H1 (cell line): ENCODE data around the gene FAM193B. TPM values are rescaled to one million over a fixed set of nuclear protein-coding genes. Genes with fewer than 3 reads are reported as not detected.

Experiments
- CTCF ChIA-PET: fragments of 300-600 bp; sonication (Branson Sonifier 250); formaldehyde crosslinking; loops from one replicate; lab custom pipeline; 2021; ENCODE audit not compliant: partially characterized antibody; lab: Charles Lee
- POLR2A ChIA-PET: fragments of 300-600 bp; sonication (Branson Sonifier 250); formaldehyde crosslinking; loops from one replicate; lab custom pipeline; 2021; ENCODE audit warnings: inconsistent platforms; ENCODE audit not compliant: partially characterized antibody; lab: Charles Lee
- DNase-seq, 2 experiments: peaks; one replicate each; pipeline versions ENCODE4 v3.0.0 to v3.0.0-alpha.2; 2010 to 2022; ENCODE audit warnings: low spot score in 2 of 2, low read depth in 1 of 2, mixed read lengths in 1 of 2
- FAIRE-seq: peaks from 2 replicates; lab custom pipeline; 2011; peaks lifted over from hg19 to GRCh38; lab: Jason Lieb, UNC
- H2AFZ ChIP-seq: 2 replicates; pipeline ENCODE4 v1.8.1; 2012; ENCODE audit warnings: low read length, inconsistent platforms
- H2AK5ac ChIP-seq: 2 replicates; pipeline ENCODE4 v1.6.1; 2013; ENCODE audit warnings: low read depth, low read length
- H2BK120ac ChIP-seq: replicated peaks from 2 replicates; pipeline ENCODE3; 2013; ENCODE audit warnings: low read depth, low read length, inconsistent platforms
- H2BK12ac ChIP-seq: 2 replicates; pipeline ENCODE4 v1.6.1; 2013; ENCODE audit warnings: low read depth, low read length
- H2BK15ac ChIP-seq: 2 replicates; pipeline ENCODE4 v1.6.1; 2013; ENCODE audit warnings: low read length
- H2BK20ac ChIP-seq: 2 replicates; pipeline ENCODE4 v1.6.1; 2013; ENCODE audit warnings: low read length
- H2BK5ac ChIP-seq: 2 replicates; pipeline ENCODE4 v1.6.1; 2013; ENCODE audit warnings: low read depth, low read length
- H3K14ac ChIP-seq: 2 replicates; pipeline ENCODE4 v1.6.1; 2013; ENCODE audit warnings: inconsistent platforms; ENCODE audit not compliant: insufficient read length
- H3K18ac ChIP-seq: 2 replicates; pipeline ENCODE4 v1.6.1; 2013; ENCODE audit warnings: low read length; ENCODE audit errors: extremely low read depth
- H3K23ac ChIP-seq: 2 replicates; pipeline ENCODE4 v1.6.1; 2013; ENCODE audit warnings: inconsistent platforms; ENCODE audit not compliant: insufficient read length
- H3K23me2 ChIP-seq: 2 replicates; pipeline ENCODE4 v1.6.1; 2013; ENCODE audit warnings: low read depth, low read length
- H3K27ac ChIP-seq: 2 replicates; pipeline ENCODE4 v1.6.1; 2011; ENCODE audit warnings: low read depth, low read length, inconsistent platforms
- H3K27me3 ChIP-seq, 4 experiments: replicated peaks in 1 of 4; 1 replicate in 1 of 4; 2 replicates in 3 of 4; pipeline versions ENCODE4 v1.6.1 to v1.8.1; 2011 to 2013; ENCODE audit warnings: low read length in 3 of 4, mild to moderate bottlenecking in 3 of 4, inconsistent platforms in 2 of 4, mixed read lengths in 2 of 4, moderate library complexity in 1 of 4; ENCODE audit not compliant: control insufficient read depth in 3 of 4, insufficient read depth in 3 of 4; ENCODE audit errors: extremely low read depth in 1 of 4
- H3K36me3 ChIP-seq, 4 experiments: 2 replicates each; pipeline versions ENCODE4 v1.6.1 to v1.8.1; 2011 to 2013; ENCODE audit warnings: mild to moderate bottlenecking in 4 of 4, low read length in 3 of 4, moderate library complexity in 2 of 4, control low read depth in 1 of 4, inconsistent platforms in 1 of 4; ENCODE audit not compliant: insufficient read depth in 4 of 4, control insufficient read depth in 2 of 4
- H3K4ac ChIP-seq: replicated peaks from 2 replicates; pipeline ENCODE3; 2013; ENCODE audit warnings: low read length, low read depth, mixed read lengths, inconsistent platforms; ENCODE audit not compliant: insufficient read length
- H3K4me1 ChIP-seq, 4 experiments: replicated peaks in 1 of 4; 1 replicate in 1 of 4; 2 replicates in 3 of 4; pipeline versions ENCODE4 v1.6.1 to v1.8.1; 2011 to 2013; ENCODE audit warnings: low read length in 3 of 4, inconsistent platforms in 2 of 4, mixed read lengths in 1 of 4; ENCODE audit not compliant: insufficient read depth in 4 of 4, control insufficient read depth in 3 of 4
- H3K4me2 ChIP-seq, 2 experiments: 2 replicates each; pipeline versions ENCODE4 v1.6.1 to v1.8.1; 2011 to 2013; ENCODE audit warnings: low read depth in 2 of 2, low read length in 2 of 2, control low read depth in 1 of 2, inconsistent platforms in 1 of 2, mild to moderate bottlenecking in 1 of 2; ENCODE audit not compliant: insufficient read depth in 1 of 2
- H3K4me3 ChIP-seq, 4 experiments: fragments of 200-600, 300-600 bp in 1 of 4; sonication (generic), shearing (Covaris generic), sonication (Bioruptor Twin) in 1 of 4; 2 replicates each; pipeline versions ENCODE4 v1.5.1 to v1.8.1; 2011 to 2016; ENCODE audit warnings: low read length in 4 of 4, low read depth in 3 of 4, control low read depth in 2 of 4, inconsistent platforms in 2 of 4, mild to moderate bottlenecking in 2 of 4, mixed read lengths in 1 of 4, moderate library complexity in 1 of 4; ENCODE audit not compliant: insufficient read depth in 2 of 4; ENCODE audit errors: extremely low read depth in 1 of 4
- H3K56ac ChIP-seq: replicated peaks from 2 replicates; pipeline ENCODE3; 2013; ENCODE audit warnings: low read depth, mild to moderate bottlenecking, mixed read lengths, low read length, inconsistent platforms; ENCODE audit not compliant: insufficient read length
- H3K79me1 ChIP-seq: 2 replicates; pipeline ENCODE4 v1.6.1; 2013; ENCODE audit warnings: low read depth, low read length, control low read depth
- H3K79me2 ChIP-seq, 2 experiments: 2 replicates each; pipeline versions ENCODE4 v1.6.1 to v1.8.1; 2012 to 2013; ENCODE audit warnings: low read length in 2 of 2, mild to moderate bottlenecking in 2 of 2, inconsistent platforms in 1 of 2; ENCODE audit not compliant: insufficient read depth in 2 of 2, control insufficient read depth in 1 of 2
- H3K9ac ChIP-seq, 4 experiments: replicated peaks in 1 of 4; 1 replicate in 1 of 4; 2 replicates in 3 of 4; pipeline versions ENCODE4 v1.6.1 to v1.8.1; 2011 to 2013; ENCODE audit warnings: low read depth in 3 of 4, low read length in 3 of 4, control low read depth in 2 of 4, mild to moderate bottlenecking in 2 of 4, moderate library complexity in 2 of 4, inconsistent platforms in 1 of 4; ENCODE audit errors: extremely low read depth in 1 of 4
- H3K9me3 ChIP-seq, 2 experiments: 2 replicates each; pipeline versions ENCODE4 v1.6.1 to v1.8.1; 2012 to 2013; ENCODE audit warnings: mild to moderate bottlenecking in 2 of 2, moderate library complexity in 2 of 2, control low read depth in 1 of 2, inconsistent platforms in 1 of 2, low read depth in 1 of 2, low read length in 1 of 2, mixed read lengths in 1 of 2; ENCODE audit not compliant: insufficient read depth in 2 of 2
- H4K20me1 ChIP-seq, 2 experiments: replicated peaks in 1 of 2; 2 replicates each; pipeline versions ENCODE3 to v1.8.1; 2011 to 2013; ENCODE audit warnings: inconsistent platforms in 2 of 2, low read length in 2 of 2, mild to moderate bottlenecking in 1 of 2; ENCODE audit not compliant: insufficient read depth in 2 of 2, control insufficient read depth in 1 of 2
- H4K5ac ChIP-seq: 2 replicates; pipeline ENCODE4 v1.6.1; 2013; ENCODE audit warnings: low read length, low read depth, mixed read lengths, inconsistent platforms; ENCODE audit not compliant: insufficient read length
- H4K8ac ChIP-seq: 2 replicates; pipeline ENCODE4 v1.8.0; 2013; ENCODE audit warnings: mild to moderate bottlenecking, moderate library complexity, low read length, inconsistent platforms; ENCODE audit not compliant: insufficient read depth; ENCODE audit errors: extremely low read depth
- H4K91ac ChIP-seq: replicated peaks from 2 replicates; pipeline ENCODE3; 2013; ENCODE audit warnings: low read length, mixed read lengths, inconsistent platforms; ENCODE audit not compliant: insufficient read length
- CEBPB ChIP-seq: IDR thresholded peaks from 2 replicates; pipeline ENCODE4 v1.6.1; 2012; ENCODE audit warnings: low read depth, low read length
- EZH2 ChIP-seq: fragments of 200-600 bp; sonication (generic); IDR thresholded peaks from 2 replicates; pipeline ENCODE4 v1.7.1; 2012; ENCODE audit warnings: low read depth, mild to moderate bottlenecking, moderate library complexity, low read length, inconsistent platforms; ENCODE audit not compliant: severe bottlenecking
- NRF1 ChIP-seq: IDR thresholded peaks from 2 replicates; pipeline ENCODE4 v1.6.1; 2011; ENCODE audit warnings: mild to moderate bottlenecking, low read depth, low read length, improper control_type of control experiment
- PHF8 ChIP-seq: fragments of 200-600 bp; sonication (generic); conservative IDR thresholded peaks from 2 replicates; pipeline ENCODE4 v1.7.1; 2012; ENCODE audit warnings: low read depth, mild to moderate bottlenecking, inconsistent platforms, low read length, moderate library complexity
- SIRT6 ChIP-seq: IDR thresholded peaks from one replicate; pipeline ENCODE4 v1.7.1; 2012; ENCODE audit warnings: low read length, inconsistent platforms
- TAF1 ChIP-seq: IDR thresholded peaks from 2 replicates; pipeline ENCODE4 v1.6.1; 2011; ENCODE audit warnings: mild to moderate bottlenecking, low read depth, low read length
- USF2 ChIP-seq: IDR thresholded peaks from 2 replicates; pipeline ENCODE4 v1.6.1; 2011; ENCODE audit warnings: low read length, improper control_type of control experiment
- WGBS, 2 experiments: shearing (Covaris generic) in 1 of 2; methylation state at CpG; one replicate each; pipeline versions ENCODE4 v1.1.6 to v1.1.7; 2013 to 2015; ENCODE audit warnings: low lambda C conversion rate in 2 of 2, mixed read lengths in 2 of 2, inconsistent platforms in 1 of 2, low coverage in 1 of 2, missing lambda C conversion rate in 1 of 2; ENCODE audit not compliant: insufficient replicate concordance in 2 of 2, insufficient coverage in 1 of 2, insufficient read length in 1 of 2; ENCODE audit errors: extremely low coverage in 1 of 2, missing lambda C conversion rate in 1 of 2; 5-methylcytosine and 5-hydroxymethylcytosine counted together
- polyA plus RNA-seq, 7 experiments: library from polyadenylated mRNA; depleted of rRNA in 3 of 7; stranded (reverse) in 5 of 7; unstranded in 2 of 7; fragments of >200 nt in 5 of 7; fragments of 200-250 nt in 2 of 7; gene quantifications; 1 replicate in 5 of 7; 2 replicates in 1 of 7; 4 replicates in 1 of 7; pipeline versions ENCODE4 v1.2.1 to v1.2.3, GENCODE V29; 2011 to 2013; ENCODE audit warnings: missing spikeins in 2 of 7, mixed read lengths in 2 of 7
- total RNA-seq: library from RNA; stranded (reverse); fragmentation: NEBNext Ultra II Directional; extraction: Animal tissue kit (Norgen Biotek cat#: 25700); gene quantifications from 2 replicates; pipeline ENCODE4 v1.2.1, GENCODE V29; 2021
- TF ChIP-seq, protein P1 (sequence below), 3 experiments: IDR thresholded peaks; 1 replicate in 2 of 3; 2 replicates in 1 of 3; pipeline versions ENCODE4 v1.5.1 to v1.6.1; 2011; ENCODE audit warnings: low read length in 3 of 3, mild to moderate bottlenecking in 3 of 3, inconsistent platforms in 2 of 3, low read depth in 1 of 3, moderate library complexity in 1 of 3; ENCODE audit not compliant: insufficient read depth in 1 of 3; ENCODE audit errors: control extremely low read depth in 1 of 3

FAM193B gene
- total and polyA plus RNA-seq, 2 of the 8 experiments (the other 6 are each of a cell fraction or from before 2014, with no cell fraction given) = 49.9 to 69.8 TPM

DNA sequence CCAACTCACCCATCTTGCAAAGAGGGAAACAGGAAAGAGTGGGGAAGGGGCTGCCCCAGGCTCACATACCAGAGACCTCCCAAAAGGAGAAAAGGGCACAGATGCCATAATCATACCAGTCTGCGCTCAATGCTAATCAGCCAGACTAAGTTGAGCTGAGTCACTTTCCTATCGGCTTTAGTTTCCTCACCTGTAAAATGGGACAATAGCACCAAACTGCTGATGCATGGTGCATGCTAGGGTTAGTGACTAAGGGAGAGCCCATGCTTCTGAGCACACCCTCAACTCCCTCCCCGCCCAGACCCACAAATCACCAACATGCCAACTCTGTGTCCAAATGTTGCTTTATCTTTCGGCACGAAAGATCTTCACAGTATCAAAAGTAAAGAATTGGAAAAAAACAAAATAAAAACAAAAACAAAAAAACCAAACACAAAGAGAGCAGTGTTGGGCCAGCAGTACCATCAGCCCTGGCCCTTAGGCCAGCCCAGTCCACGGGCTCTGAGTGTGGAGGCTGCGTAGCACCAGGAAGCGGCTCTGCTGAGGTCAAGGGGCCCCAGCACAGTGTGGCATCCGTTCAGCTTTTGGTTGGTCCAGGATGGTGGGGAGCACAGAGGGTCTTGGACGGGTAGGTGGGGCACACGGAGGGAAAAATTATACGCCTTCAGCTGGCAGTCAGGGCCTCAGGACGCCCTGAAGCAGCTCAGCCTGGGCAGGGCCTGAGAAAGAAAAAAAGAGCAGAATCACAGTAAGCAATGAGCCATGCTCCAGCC, 34.7 kb downstream of the FAM193B start:
- Histone ChIP-seq H3K4me1 (peaks cover 0 to 6% (median 5%) of the 10 kb centered on the region in 4 experiments; a peak in 5 of 7 replicates), H3K18ac (no peak overlapping the region), H3K79me1 (peaks cover 3% of the 10 kb centered on the region; the same call in 1 of the 2 replicates), H4K91ac (no peak overlapping the region), H2BK5ac (no peak overlapping the region), H3K4me2 (no peak overlapping the region), H3K27me3 (no peaks in the 10 kb centered on the region), H2AK5ac (no peak overlapping the region), H2BK12ac (no peak overlapping the region), H3K23ac (no peak overlapping the region), H3K23me2 (peaks cover 8% of the 10 kb centered on the region), H3K14ac (no peak overlapping the region), H4K8ac (peak overlapping the region; percentile 48; the same call in 1 of the 2 replicates), H2BK15ac (no peak overlapping the region), H3K79me2 (peaks cover 0 to 9% of the 10 kb centered on the region in 2 experiments; a peak in 1 of 4 replicates), H2BK20ac (no peak overlapping the region), H3K4ac (no peak overlapping the region), H4K5ac (no peak overlapping the region), H3K56ac (no peak overlapping the region), H3K9me3 (no peaks in the 10 kb centered on the region), H3K27ac (no peak overlapping the region), H3K36me3 (peaks cover 23 to 43% (median 35%) of the 10 kb centered on the region in 4 experiments), H3K9ac (no peak overlapping the region), H3K4me3 (no peak overlapping the region), H4K20me1 (peaks cover 0 to 7% of the 10 kb centered on the region in 2 experiments), H2BK120ac (no peak overlapping the region), H2AFZ (no peak overlapping the region)
- no peak for DNase-seq
- POLR2A ChIA-PET = interaction anchor here (0.6 to 5.0 kb wide), 6 partner anchors 10 to 49 kb away, joined by 3 to 11 read pairs (median 4); partner anchors contain the start of gene DOK3
- WGBS, 2 experiments = 82% methylated on average over 13 of the region's 13 CpGs; no CpG with 5 or more reads in 1 of the 2 experiments
- CTCF ChIA-PET = interaction anchor here (0.6 to 1.0 kb wide), 5 partner anchors 13 to 742 kb away, joined by 3 to 4 read pairs (median 3); no protein-coding TSS in a partner anchor
- no peak for FAIRE-seq
- TF ChIP-seq USF2 = no peak
- no peak for TF ChIP-seq TAF1
- no peak for TF ChIP-seq CEBPB
- TF ChIP-seq, protein P1, sequence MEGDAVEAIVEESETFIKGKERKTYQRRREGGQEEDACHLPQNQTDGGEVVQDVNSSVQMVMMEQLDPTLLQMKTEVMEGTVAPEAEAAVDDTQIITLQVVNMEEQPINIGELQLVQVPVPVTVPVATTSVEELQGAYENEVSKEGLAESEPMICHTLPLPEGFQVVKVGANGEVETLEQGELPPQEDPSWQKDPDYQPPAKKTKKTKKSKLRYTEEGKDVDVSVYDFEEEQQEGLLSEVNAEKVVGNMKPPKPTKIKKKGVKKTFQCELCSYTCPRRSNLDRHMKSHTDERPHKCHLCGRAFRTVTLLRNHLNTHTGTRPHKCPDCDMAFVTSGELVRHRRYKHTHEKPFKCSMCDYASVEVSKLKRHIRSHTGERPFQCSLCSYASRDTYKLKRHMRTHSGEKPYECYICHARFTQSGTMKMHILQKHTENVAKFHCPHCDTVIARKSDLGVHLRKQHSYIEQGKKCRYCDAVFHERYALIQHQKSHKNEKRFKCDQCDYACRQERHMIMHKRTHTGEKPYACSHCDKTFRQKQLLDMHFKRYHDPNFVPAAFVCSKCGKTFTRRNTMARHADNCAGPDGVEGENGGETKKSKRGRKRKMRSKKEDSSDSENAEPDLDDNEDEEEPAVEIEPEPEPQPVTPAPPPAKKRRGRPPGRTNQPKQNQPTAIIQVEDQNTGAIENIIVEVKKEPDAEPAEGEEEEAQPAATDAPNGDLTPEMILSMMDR (IDR thresholded peaks at IDR 0.05; ENCODE audit: control extremely low read depth in 1 of 3, insufficient read depth in 1 of 3, low read depth in 1 of 3, low read length in 3 of 3) = no peak
- no peak for TF ChIP-seq NRF1
- no peak for TF ChIP-seq SIRT6
- no peak for TF ChIP-seq PHF8
- TF ChIP-seq EZH2 = no peak
